Adrenal gland (tissue), 19 donors: Measurements from ENCODE around the gene SBK3. TPM values are rescaled to one million over a fixed set of nuclear protein-coding genes. Genes with fewer than 3 reads are reported as not detected.

Source experiments
- DNase-seq, 7 donors: peaks; one replicate each; pipeline ENCODE4 v3.0.0-alpha.2; 2019 to 2020
- H3K27ac ChIP-seq, 5 donors: fragments of 200-600 bp; sonication (generic) in 4 of 5; 1 replicate in 3 of 5; 2 replicates in 2 of 5; pipeline versions ENCODE4 v1.5.1 to v1.8.0; 2016 to 2020; ENCODE audit warnings: mild to moderate bottlenecking in 1 of 5
- H3K27me3 ChIP-seq: fragments of 200-600 bp; 2 replicates; pipeline ENCODE4 v1.8.0; 2021
- H3K36me3 ChIP-seq, 2 donors: fragments of 200-600 bp; replicated peaks in 1 of 2; 1 replicate in 1 of 2; 2 replicates in 1 of 2; pipeline versions ENCODE4 v1.5.1 to v1.8.0; 2018 to 2022
- H3K4me1 ChIP-seq, 2 donors: fragments of 200-600 bp; replicated peaks in 1 of 2; 1 replicate in 1 of 2; 2 replicates in 1 of 2; pipeline versions ENCODE4 v1.5.1 to v1.8.0; 2018 to 2021
- H3K4me3 ChIP-seq, 4 donors: fragments of 200-600 bp; sonication (generic) in 3 of 4; one replicate each; pipeline ENCODE4 v1.5.1; 2016 to 2018
- H3K9me3 ChIP-seq, 3 donors: fragments of 200-600 bp; sonication (generic) in 1 of 3; replicated peaks in 1 of 3; 1 replicate in 2 of 3; 2 replicates in 1 of 3; pipeline versions ENCODE4 v1.5.1 to v1.8.0; 2016 to 2021
- POLR2A ChIP-seq, 2 donors: fragments of 450-650 bp; IDR thresholded peaks; one replicate each; pipeline ENCODE4 v1.6.1; 2017; ENCODE audit warnings: antibody characterized with exemption in 2 of 2, mild to moderate bottlenecking in 2 of 2, moderate library complexity in 1 of 2
- WGBS, 4 donors: extraction: QIAGEN DNeasy Blood & Tissue Kit in 2 of 4; methylation state at CpG; one replicate each; pipeline versions ENCODE4 v1.1.5 to v1.1.7; 2013 to 2017; 5-methylcytosine and 5-hydroxymethylcytosine counted together
- intact Hi-C, 2 donors: fragments of 100-400 bp; cut with DNase I; formaldehyde crosslinking; loops; one replicate each; pipeline versions ENCODE4 v1.14.1 to v1.15.0; 2022 to 2023
- long read RNA-seq, 10 donors: library from polyadenylated mRNA in 3 of 10; unstranded in 2 of 10; stranded (forward) in 1 of 10; transcript quantifications; one replicate each; pipeline ENCODE4 v2.0.0 and lab custom pipeline, GENCODE V29; 2021 to 2026
- polyA plus RNA-seq, 3 donors: library from polyadenylated mRNA; stranded (reverse); fragments of 200-250 nt in 2 of 3; fragments of 350-450 nt in 1 of 3; fragmentation: Illumina TruSeq in 1 of 3; extraction: RNeasy Lipid Tissue Mini Kit (QIAGEN cat#74804) in 1 of 3; gene quantifications; one replicate each; pipeline ENCODE4 v1.2.3, GENCODE V29; 2013 to 2014
- total RNA-seq, 9 donors: library from RNA; depleted of rRNA in 4 of 9; stranded (reverse); fragments of >200 nt in 4 of 9; fragments of 120-200 nt in 1 of 9; fragmentation: NEBNext Ultra II Directional in 1 of 9; extraction: Animal tissue kit (Norgen Biotek cat#: 25700) in 1 of 9; gene quantifications; one replicate each; pipeline versions ENCODE4 v1.1.0 to v1.2.4, GENCODE V29; 2013 to 2023
- TF ChIP-seq, protein P1 (sequence below), 6 experiments: fragments of 450-650 bp in 4 of 6; fragments of 200-600 bp in 2 of 6; sonication (generic) in 1 of 6; IDR thresholded peaks; 1 replicate in 5 of 6; 2 replicates in 1 of 6; pipeline versions ENCODE4 v1.5.1 to v1.8.0; 2016 to 2021; ENCODE audit warnings: antibody characterized with exemption in 6 of 6, mild to moderate bottlenecking in 2 of 6, moderate library complexity in 1 of 6
- donor health status: healthy with polysubstance abuse.
- donor health status: Bipolar disorder and iron deficiency.
- donor health status: DM: yes; HTN: yes; CAD: no.
- donor health status: DM: no; HTN: no; CAD: no.
- donor health status: DM: no; HTN: no; CAD: no.
- donor health status: DM: yes; HTN: yes; CAD: no.

Gene SBK3, protein sequence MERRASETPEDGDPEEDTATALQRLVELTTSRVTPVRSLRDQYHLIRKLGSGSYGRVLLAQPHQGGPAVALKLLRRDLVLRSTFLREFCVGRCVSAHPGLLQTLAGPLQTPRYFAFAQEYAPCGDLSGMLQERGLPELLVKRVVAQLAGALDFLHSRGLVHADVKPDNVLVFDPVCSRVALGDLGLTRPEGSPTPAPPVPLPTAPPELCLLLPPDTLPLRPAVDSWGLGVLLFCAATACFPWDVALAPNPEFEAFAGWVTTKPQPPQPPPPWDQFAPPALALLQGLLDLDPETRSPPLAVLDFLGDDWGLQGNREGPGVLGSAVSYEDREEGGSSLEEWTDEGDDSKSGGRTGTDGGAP
- total RNA-seq (under 1 TPM in 2 of 9 donors, not detected in 7; 0.18 to 0.68 TPM), polyA plus RNA-seq (under 1 TPM in 1 of 3 donors, not detected in 2; 0.10 TPM)
- long read RNA-seq, donor 1, result 0 reads
- long read RNA-seq, donor 2, result 0 reads
- long read RNA-seq, donor 3, result 0 reads
- long read RNA-seq, donor 4, result 0 reads
- long read RNA-seq, donor 5, result 0 reads
- long read RNA-seq, donor 6, result 0 reads
- long read RNA-seq, donor 7, result 0 reads
- long read RNA-seq, donor 8, result 0 reads
- long read RNA-seq, donor 9, result 0 reads
- long read RNA-seq, donor 10, result 0 reads

DNA sequence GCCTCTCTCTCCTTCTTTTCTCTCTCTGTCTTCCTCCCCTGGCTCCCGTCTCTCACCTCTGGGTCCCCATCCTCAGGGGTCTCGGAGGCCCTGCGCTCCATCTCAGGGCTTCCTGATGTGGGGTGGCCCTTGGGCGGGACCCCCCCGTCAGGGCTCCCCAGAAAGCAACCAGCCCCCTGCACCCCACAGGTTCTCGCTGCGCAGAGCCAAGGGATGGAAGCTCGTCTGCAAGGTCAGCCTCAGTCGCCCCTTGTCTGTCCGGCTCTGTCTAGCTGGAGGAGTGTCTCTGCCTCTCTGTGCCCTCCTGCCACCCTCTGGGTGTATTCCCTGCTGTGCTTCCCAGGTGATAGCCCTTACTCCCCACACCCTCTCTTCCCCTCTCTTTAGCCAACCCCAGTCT is at the start of gene SBK3:
TSS of gene SBK3 (minus strand) at position 101 of the 400 bp plus-strand sequence. CDS start at position 101, 0 bp downstream.
- Histone ChIP-seq H3K27ac (peak within 1 kb of the TSS in 2 of 5 donors; percentile 22 to 30), H3K4me3 (no peak within 1 kb of the TSS)

DNA sequence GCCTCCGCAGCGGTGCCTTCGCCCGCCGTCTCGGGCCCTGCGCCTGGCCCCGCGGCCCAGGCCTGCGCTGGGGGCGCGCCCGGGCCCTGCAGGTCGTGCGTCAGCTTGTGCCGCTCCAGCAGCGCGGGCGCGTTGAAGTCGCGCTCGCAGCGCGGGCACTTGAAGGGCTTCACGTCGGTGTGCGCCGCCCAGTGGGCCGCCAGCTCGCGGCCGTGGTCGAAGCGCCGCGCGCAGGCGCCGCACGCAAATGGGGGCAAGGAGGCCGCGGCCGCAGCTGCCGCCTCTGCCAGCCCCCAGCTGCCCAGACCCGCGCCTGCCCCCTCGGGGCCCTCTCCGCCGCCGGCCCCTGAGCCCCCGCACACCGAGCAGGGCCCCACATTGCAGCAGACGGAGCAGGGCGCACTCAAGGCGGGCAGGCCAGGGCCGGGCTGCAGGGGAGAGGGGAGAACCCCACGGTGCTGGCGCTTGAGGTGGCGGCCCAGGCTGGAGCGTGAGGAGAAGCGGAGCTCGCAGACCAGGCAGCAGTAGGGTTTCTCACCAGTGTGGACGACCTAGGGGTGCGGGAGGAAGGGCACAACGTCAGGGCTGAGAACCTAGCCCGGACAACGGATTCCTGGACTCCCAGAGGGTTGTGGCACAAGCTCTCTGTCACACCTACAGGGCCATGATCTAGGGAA is 47.9 kb upstream of the SBK3 start:
- intact Hi-C loops, result no loop called here
- 83 to 90% (median 85%) methylated on average over 12 to 68 of the region's 68 CpGs for WGBS, 4 donors

More for the DNA sequence above, at the start of gene SBK3:
- Histone ChIP-seq H3K4me1 (peaks cover 0 to 5% of the 10 kb centered on the region in 2 donors), H3K27me3 (peaks cover 8% of the 10 kb centered on the region), H3K36me3 (no peaks in the 10 kb centered on the region), H3K9me3 (no peaks in the 10 kb centered on the region)
- TF ChIP-seq, protein P1, sequence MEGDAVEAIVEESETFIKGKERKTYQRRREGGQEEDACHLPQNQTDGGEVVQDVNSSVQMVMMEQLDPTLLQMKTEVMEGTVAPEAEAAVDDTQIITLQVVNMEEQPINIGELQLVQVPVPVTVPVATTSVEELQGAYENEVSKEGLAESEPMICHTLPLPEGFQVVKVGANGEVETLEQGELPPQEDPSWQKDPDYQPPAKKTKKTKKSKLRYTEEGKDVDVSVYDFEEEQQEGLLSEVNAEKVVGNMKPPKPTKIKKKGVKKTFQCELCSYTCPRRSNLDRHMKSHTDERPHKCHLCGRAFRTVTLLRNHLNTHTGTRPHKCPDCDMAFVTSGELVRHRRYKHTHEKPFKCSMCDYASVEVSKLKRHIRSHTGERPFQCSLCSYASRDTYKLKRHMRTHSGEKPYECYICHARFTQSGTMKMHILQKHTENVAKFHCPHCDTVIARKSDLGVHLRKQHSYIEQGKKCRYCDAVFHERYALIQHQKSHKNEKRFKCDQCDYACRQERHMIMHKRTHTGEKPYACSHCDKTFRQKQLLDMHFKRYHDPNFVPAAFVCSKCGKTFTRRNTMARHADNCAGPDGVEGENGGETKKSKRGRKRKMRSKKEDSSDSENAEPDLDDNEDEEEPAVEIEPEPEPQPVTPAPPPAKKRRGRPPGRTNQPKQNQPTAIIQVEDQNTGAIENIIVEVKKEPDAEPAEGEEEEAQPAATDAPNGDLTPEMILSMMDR (IDR thresholded peaks at IDR 0.05), result no peak
- TF ChIP-seq POLR2A (IDR thresholded peaks at IDR 0.05), result no peak
- no peak for DNase-seq
- 69 to 82% (median 76%) methylated on average over 10 of the region's 10 CpGs for WGBS, 4 donors
- intact Hi-C loops, result no loop called here

DNA sequence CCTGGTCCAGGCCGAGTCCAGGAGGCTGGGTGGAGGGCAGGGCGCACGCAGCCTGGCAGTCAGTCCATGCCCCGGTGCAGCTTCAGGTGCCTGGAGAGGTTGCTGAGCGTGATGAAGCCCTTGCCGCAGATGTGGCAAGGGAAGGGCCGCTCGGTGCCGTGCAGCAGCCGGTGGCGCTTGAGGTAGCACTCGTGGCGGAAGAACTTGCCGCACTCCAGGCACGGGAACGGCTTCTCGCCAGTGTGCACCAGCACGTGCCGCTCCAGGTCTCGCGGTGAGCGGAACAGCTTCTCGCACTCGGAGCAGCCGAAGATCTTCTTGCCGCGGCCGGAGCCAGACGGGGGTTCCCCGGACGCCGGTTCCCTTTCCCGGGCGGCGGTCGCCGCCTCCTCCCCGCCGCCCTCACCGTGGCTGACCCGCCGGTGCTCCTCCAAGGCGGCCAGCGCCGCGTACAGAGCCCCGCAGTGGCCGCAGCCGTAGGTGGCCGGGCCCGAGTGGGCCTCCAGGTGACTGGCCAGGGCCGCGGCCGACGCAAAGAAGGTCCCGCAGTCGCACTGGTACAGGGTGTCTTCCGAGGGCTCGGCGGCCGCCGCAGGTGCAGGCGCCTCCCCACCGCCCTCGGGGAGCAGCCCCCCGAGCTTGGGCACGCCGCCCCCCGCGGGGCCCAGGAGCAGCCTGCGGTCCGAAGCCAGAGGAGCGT is 47.2 kb upstream of the SBK3 start:
- 89 to 96% (median 92%) methylated on average over 19 to 73 of the region's 73 CpGs for WGBS, 4 donors
- TF ChIP-seq, protein P1 (IDR thresholded peaks at IDR 0.05), result no peak
- no peak for TF ChIP-seq POLR2A (IDR thresholded peaks at IDR 0.05)

More for the DNA sequence above, 47.9 kb upstream of the SBK3 start:
- peaks cover 0 to 19% of the 10 kb centered on the region in 2 donors for H3K36me3 ChIP-seq
- no peaks in the 10 kb centered on the region for H3K9me3 ChIP-seq
- H3K27me3 ChIP-seq, result no peaks in the 10 kb centered on the region
- DNase-seq, result no peak
- no peaks in the 10 kb centered on the region for H3K4me1 ChIP-seq
- TF ChIP-seq, protein P1 (IDR thresholded peaks at IDR 0.05), result no peak
- no peak for TF ChIP-seq POLR2A (IDR thresholded peaks at IDR 0.05)
- no peak overlapping the region for H3K27ac ChIP-seq
- H3K4me3 ChIP-seq, result no peak overlapping the region

More for the DNA sequence above, 47.2 kb upstream of the SBK3 start:
- intact Hi-C loops, result no loop called here
- peaks cover 0 to 19% of the 10 kb centered on the region in 2 donors for H3K36me3 ChIP-seq
- no peak for DNase-seq
- H3K9me3 ChIP-seq, result no peaks in the 10 kb centered on the region
- H3K4me1 ChIP-seq, result peaks cover 0 to 3% of the 10 kb centered on the region in 2 donors
- no peaks in the 10 kb centered on the region for H3K27me3 ChIP-seq
- no peak overlapping the region for H3K4me3 ChIP-seq
- H3K27ac ChIP-seq, result no peak overlapping the region
